HTR-8/SVneo (cell line): ENCODE measurements around the gene SLC29A3.
"Not testable (repeated sequence)": the region's sequence is repeated elsewhere in the genome, so short reads cannot be mapped to it uniquely, and the experiment has no call there.

Experiments used
- DNase-seq: peaks from one replicate; pipeline ENCODE4 v3.0.0; 2011; ENCODE audit warnings: low spot score, mixed read lengths; ENCODE audit not compliant: insufficient read length
- FAIRE-seq: peaks from 2 replicates; lab custom pipeline; 2011; peaks lifted over from hg19 to GRCh38; lab: Jason Lieb, UNC

SLC29A3 gene

GRCh38 chr10:71283410-71283809, 35.6 kb upstream of the SLC29A3 start:
- DNase-seq = no peak
- FAIRE-seq = no peak

GRCh38 chr10:71283876-71284275, 35.2 kb upstream of the SLC29A3 start:
- FAIRE-seq (no peak), DNase-seq (no peak)

- FAIRE-seq = no peak
- no peak for DNase-seq
These were observed 34.4 kb upstream of the SLC29A3 start for GRCh38 chr10:71284544-71285179.

- FAIRE-seq (no peak), DNase-seq (peak; percentile 63)
These were observed 33.9 kb upstream of the SLC29A3 start for GRCh38 chr10:71285180-71285545.

- no peak for FAIRE-seq
- DNase-seq = no peak
These were observed 33.1 kb upstream of the SLC29A3 start for GRCh38 chr10:71285986-71286385.

- no peak for FAIRE-seq
- DNase-seq = no peak
These were observed 32.4 kb upstream of the SLC29A3 start for GRCh38 chr10:71286521-71287294.

- no peak for FAIRE-seq
These were observed 31.6 kb upstream of the SLC29A3 start for GRCh38 chr10:71287456-71287855.

GRCh38 chr10:71288461-71288860, 30.6 kb upstream of the SLC29A3 start:
- no peak for FAIRE-seq

More at GRCh38 chr10:71287456-71287855, 31.6 kb upstream of the SLC29A3 start:
- DNase-seq = no peak

GRCh38 chr10:71289421-71290130, 29.5 kb upstream of the SLC29A3 start:
- no peak for DNase-seq
- FAIRE-seq = no peak

More at GRCh38 chr10:71288461-71288860, 30.6 kb upstream of the SLC29A3 start:
- DNase-seq = no peak

- FAIRE-seq = no peak
These were observed 28.7 kb upstream of the SLC29A3 start for GRCh38 chr10:71290331-71290730.

GRCh38 chr10:71290806-71291527, 28.1 kb upstream of the SLC29A3 start:
- FAIRE-seq = no peak
- DNase-seq = no peak

More at GRCh38 chr10:71290331-71290730, 28.7 kb upstream of the SLC29A3 start:
- DNase-seq = no peak

- FAIRE-seq (no peak), DNase-seq (no peak)
These were observed 27.5 kb upstream of the SLC29A3 start for GRCh38 chr10:71291528-71291900.

GRCh38 chr10:71292624-71293445, 26.2 kb upstream of the SLC29A3 start:
- FAIRE-seq (no peak), DNase-seq (no peak)

GRCh38 chr10:71293446-71294084, 25.5 kb upstream of the SLC29A3 start:
- FAIRE-seq (no peak), DNase-seq (no peak)

- FAIRE-seq (no peak), DNase-seq (no peak)
These were observed 24.9 kb upstream of the SLC29A3 start for GRCh38 chr10:71294091-71294561.

GRCh38 chr10:71294856-71295255, 24.2 kb upstream of the SLC29A3 start:
- no peak for DNase-seq
- no peak for FAIRE-seq

- no peak for DNase-seq
- no peak for FAIRE-seq
These were observed 23.4 kb upstream of the SLC29A3 start for GRCh38 chr10:71295641-71296040.

- DNase-seq (no peak), FAIRE-seq (no peak)
These were observed 23.0 kb upstream of the SLC29A3 start for GRCh38 chr10:71296086-71296485.

- FAIRE-seq, DNase-seq: not testable (repeated sequence)
These were observed 22.2 kb upstream of the SLC29A3 start for GRCh38 chr10:71296811-71297210.
